GM18517 (cell line): ENCODE results near the gene ST6GALNAC5.
A peak's percentile ranks its signal among the peaks of the same experiment; 100 is the strongest.
"Not testable (repeated sequence)": the region's sequence is repeated elsewhere in the genome, so short reads cannot be mapped to it uniquely, and the experiment has no call there.

Experiments used
- ATAC-seq: cut with Tn5 transposase; IDR thresholded peaks from one replicate; pipeline ENCODE4 v1.9.1; 2021; ENCODE audit warnings: mild to moderate bottlenecking, moderate library complexity; ENCODE audit not compliant: unreplicated experiment

The ST6GALNAC5 gene

DNA sequence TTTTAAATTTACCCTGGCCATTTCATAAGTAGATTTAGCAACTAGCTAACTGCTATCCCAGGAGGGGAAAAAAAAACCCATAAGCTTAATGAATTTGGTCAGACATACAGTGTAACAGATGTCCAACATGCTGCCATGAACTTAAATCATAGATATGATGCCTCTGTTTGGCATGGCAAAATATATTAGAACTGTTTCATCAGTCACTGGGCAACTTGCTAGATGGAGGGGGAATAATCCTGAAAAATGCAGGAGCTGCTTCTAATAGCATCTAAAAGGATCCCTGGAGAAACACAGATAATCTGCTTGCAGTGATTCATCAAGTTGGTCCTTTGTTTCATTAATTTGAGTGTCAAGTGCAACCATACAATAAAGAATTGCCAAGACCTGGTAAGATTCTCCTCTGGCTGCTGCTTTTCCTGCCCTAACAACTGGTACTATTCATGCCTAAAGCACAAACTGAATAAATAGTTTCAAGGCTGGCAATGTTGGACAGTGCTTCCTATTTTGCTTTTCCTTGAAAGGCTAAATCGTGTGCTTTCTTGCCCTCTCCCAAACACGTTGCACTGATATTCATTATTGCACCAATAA lies 1.5 kb upstream of the ST6GALNAC5 start:
- ATAC-seq = no peak

DNA sequence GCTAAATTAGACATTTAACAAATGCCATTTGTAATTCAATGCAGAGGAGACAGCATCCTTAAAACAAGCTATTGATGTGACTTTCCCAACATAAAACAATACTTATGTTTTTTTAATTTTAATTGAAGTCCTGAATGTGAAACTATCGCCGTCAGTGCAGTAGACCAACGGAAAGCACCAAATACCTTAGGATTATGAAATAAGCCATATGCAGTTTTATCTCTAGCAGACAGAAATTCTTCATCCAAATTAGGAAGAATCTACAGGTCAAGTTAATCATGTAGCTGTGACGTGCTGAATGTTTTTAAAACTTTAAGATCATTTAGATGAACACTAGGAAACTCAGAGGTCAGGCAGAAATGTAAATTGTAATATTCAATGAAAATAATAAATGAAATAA lies 714 bp upstream of the ST6GALNAC5 start:
- no peak for ATAC-seq

DNA sequence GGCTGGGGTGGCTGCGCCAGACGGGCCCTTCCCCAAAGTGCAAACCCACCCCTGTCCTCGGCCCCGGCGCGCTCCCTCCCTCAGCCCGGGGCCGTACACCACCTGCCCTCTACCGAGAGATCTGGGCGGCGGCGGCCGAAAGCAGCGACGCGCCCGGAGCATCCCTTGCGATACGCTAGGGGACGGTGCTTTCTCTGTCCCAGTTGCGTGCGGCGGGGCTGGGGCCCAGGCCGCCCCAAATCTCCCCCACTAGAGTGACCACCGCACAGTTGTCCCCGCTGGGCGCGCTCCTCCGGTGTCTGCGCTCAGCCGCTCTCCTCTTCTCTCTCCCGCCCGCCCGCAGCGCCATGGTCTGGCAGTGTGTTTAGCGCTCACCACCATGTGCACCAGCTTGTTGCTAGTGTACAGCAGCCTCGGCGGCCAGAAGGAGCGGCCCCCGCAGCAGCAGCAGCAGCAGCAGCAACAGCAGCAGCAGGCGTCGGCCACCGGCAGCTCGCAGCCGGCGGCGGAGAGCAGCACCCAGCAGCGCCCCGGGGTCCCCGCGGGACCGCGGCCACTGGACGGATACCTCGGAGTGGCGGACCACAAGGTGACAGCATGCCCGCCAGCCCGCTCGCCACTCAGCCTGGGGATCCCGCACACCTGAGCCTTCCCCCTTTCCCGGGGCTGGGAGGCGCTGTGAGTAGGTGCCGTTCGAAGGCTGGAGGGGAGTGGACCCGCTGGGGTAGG lies 1.0 kb downstream of the ST6GALNAC5 start:
- ATAC-seq = no peak

DNA sequence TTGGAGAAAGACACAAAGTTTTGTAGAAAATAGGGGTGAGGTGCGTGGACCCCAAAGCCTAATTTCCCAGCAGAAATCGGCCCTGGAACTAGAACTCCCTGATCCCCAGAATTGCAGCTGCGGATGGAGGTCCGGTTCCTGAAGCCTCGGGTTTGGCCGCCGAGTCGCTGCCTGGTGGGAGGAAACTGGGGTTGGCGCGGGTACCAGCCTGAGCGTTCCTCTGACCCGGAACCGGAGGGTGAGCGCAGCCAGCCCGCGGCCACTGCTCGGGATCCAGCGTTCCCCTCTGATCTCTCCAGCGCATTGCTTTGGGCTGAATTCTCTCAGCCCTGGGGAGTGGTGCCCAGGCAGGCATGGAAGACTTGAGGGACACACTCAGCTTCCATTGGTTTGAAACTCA lies 1.6 kb downstream of the ST6GALNAC5 start:
- ATAC-seq = no peak

DNA sequence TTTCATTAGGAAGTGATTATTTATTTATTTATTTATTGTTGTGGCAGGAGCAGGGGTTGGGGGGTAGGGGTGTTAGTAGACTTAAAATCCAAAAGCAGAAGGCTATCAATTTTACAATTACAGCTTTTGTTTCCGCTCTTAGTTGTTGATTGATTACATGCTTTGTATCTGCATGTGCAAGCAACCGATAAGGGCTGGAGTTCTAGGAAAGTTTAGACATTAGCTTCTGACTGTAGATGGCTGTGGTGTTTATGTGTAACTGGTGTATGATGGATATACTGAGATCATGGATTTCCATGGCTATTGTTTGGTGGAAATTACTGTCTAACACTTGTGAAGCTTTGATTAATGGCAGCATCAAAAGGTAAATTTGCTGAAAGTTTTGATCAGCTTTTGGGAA lies 2.8 kb downstream of the ST6GALNAC5 start:
- ATAC-seq = no peak

DNA sequence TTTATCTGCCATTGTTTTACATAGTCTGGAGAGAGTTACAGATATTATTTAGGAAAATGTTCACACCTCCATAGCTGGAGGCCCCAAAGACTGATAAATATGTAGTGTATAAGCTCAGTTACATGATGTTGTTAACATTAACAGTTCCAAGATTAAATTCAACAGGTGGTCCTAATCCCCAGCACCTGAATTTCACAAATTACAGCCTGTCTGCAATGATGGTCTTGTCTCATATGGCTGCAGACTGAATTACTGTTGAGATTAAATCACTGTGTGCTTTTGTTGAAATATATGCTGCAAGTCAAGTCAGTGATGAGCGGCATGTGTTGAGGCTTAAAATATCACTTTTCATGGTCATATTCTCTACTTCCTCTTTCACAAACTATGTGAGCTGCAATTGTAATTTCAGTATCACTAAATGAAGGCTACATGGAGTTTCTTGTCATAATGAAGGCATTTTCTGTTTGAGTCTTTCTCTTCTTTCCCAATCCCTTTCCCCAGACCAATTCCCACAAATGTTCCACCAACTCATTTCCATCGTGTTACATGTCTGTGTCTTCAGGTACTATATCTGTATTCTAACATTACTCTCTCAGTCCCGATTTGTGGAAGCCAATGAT lies 4.2 kb downstream of the ST6GALNAC5 start:
- peak; percentile 99 for ATAC-seq

DNA sequence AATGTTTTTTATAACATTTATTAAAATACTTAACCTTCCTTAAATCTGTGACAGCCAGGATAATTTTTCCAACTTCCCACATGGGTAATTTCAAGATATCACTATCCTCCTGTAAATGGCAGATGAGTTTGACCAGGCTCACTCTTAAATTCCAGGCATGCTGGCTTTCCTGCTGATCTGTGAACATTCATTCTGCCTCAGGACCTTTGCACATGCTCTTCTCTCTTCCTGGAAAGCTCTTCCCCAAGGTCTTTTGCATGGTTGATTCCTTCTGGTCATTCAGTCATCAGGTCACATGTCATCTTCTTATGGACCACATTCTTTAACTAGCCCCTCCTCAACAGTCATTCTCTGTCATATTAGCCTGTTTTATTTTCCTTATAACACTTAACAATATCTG lies 5.7 kb downstream of the ST6GALNAC5 start:
- ATAC-seq = no peak

DNA sequence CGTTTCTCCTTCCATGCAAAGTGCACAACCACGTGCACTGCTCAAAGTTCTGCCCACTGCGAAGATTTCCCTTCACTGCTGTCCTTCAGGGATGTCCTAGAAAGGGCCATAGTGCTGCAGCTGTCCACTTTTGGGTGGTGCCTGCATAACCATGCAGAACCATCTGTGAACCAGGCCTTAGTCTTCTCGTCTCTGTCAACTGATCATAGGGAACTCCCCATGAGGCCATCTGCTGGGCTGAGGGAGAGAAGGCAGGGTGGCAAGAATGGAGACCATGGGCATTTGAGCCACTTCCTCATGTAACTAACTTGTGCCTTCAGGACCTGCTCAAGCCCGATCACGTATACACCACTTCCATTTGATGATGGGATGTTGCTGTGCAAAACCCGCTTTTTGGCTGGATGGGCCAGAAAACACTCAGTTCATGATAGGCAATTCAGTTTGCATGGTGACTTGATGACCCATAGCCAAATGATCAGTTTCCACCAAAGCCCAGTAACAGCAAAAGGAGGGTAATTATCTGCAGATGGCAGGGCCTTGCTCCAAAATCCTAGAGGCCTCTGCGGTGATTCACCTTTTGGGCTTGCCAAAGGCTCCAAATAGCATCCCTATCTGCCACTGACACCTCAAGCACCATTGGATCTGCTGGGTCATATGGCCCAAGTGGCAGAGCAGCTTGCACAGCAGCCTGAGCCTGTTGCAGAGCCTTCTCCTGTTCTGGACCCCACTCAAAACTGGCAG lies 9.5 kb downstream of the ST6GALNAC5 start:
- no peak for ATAC-seq

DNA sequence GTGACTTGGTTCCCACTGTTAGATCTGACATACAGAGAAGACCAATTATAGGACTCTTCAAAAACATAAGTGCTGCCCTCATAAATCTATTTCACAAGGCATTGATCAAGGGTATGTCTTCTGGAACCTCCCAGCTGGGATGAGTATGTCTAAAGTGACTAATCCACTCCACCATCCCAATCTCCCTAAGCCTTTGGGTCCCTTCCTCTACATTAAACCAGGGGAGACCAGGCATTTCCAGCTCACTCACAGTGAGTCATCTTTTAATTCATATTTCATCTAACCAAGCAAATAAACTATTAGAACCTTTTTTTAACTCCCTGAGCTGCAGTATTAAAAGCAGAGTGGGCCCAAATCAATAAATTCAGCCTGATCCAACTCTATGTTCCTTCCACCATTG lies 11.7 kb downstream of the ST6GALNAC5 start:
- ATAC-seq = not testable (repeated sequence)

DNA sequence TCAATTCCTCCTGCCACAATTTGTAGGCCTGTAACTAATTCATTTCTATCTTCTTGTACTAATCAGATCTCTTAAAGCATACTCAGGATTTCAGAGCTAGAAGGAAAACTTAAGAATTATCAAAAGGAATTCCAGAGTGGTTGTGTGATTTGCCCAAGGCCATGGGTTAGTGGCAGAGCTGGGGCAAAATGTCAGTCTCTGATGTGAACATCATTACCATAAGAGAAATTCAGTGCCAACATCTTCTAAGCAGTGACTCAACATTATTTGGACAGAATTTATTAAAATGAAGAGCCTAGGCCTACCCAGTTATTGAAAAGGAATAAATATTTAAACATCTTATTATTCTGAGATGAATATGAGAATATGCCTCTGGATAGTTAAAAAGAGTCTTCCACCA lies 14.5 kb downstream of the ST6GALNAC5 start:
- no peak for ATAC-seq

DNA sequence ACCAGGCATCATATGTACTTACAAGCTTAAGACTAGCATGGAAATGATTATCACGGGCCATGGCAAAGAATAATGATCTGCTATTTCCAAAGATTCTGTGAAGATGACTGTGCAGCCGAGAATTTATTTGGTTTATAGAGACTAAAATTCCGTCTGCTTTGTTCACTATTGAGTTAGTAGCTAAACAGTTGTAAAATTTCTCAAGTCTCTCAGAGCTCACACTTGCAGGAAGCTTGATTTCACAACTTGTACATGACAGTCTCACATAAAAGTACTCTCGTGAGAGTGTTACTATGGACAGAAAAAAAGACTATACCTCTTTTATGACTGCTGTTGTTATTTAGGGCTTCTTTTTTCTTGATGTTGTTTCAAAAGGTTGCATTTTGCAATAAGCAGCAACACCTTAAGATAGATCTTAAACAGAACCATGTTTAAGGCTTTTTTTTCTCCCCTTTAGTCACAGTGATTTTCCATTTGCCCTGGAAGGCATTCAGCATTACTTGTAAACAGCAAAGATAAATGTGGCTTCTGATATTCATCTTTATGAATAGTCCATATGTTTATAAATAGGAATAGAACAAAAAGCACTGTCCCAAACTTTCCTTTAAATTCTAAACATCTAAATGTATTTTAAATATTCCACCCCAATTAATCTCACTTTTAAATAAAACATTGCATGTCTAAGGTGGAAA lies 24.8 kb downstream of the ST6GALNAC5 start:
- no peak for ATAC-seq

DNA sequence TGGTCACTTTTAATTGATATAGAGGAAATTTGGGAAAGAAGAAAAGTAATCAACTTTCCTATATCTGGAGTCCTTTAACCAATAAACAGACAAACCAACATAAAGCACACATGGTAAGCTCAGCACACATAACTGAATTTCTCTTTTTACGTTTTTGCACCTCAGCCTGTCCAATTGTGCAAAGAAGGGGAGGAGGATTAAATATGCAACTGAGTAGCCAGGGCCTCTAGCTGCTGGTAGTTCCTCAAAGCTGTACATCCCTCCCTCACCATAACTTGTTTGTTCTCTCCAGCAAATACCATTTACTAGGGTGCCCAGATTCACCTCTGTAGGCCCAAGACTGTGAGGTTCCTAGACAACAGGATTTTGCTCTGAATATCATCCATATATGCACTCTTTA lies 25.4 kb downstream of the ST6GALNAC5 start:
- no peak for ATAC-seq

DNA sequence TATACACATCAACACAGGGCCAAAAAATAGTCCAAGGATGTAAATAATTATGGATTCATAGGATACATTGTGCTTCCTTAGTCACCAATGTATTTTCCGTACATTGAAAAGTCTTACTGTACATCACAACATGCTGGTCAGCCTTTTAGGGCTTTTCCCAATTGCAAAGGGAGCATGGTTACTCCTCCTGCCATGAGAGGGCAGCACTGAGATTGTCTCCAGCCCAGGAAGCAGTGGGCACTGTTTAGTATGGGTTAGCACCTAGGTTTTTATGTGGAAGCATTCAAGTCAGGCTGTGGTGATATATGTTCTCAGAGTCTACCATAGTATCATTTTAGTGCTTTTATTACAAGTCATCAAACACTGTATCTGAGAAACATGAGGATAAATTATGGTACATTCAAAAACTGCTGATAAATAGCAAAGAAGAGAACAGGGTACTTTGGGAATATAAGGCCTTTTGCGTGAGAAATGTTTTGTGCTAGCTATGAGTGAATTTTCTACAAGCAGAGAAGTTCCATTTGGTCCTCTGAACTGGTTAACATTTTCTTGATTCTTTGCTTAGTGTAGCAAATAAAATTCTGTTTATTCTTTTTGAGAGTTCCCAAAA lies 34.0 kb downstream of the ST6GALNAC5 start:
- peak; percentile 95 for ATAC-seq

DNA sequence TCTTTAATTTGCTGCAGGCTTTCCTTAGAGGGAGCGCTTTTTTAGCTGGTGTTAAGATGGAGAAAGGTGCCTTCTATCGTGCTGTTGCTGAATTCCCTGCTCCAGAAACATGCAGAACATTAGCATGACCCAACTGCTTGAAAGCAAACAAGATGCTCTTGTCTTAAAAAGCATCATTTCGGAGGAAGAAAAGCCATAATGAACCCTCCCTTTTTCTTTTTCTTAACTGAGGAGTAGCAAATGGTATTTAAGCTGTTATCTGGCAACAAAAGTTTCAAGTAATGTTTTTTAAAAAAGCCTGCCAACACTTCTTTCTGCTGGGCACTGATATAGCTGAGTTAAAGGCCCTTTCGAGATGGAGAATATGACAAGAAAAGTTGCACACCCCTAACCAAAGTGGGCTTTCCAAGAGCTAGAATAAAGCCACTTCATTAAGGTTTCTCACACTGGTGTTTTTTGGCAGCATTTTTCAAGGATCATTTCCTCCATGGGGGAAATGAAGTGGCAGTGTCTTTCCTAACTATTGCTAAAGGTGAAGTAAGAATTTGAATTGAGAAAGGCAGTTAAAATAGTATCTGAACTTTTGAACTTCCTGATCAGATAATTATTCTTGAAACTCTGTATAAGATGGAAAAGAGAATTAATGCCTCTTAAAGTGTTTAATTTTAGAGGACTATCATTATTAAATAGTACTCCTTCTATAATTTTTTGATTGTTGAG lies 38.8 kb downstream of the ST6GALNAC5 start:
- no peak for ATAC-seq

DNA sequence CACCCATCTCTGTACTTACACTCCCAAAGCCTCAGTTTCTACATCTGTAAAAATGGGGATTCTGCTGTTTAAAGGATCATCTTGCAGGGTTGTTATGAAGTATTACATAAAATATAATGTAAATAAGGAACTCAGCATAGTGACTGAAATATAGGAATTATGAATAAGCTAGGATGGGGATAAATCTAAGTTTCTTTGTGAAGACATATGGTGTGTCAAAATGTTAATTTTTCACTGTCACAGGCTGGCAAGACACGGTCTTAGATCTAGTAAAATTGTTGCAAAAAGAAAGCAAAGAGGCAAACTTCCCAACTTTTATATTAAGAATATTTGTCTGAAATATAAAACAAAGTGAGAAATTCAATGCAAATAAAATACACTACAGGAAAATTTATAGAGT lies 42.0 kb downstream of the ST6GALNAC5 start:
- no peak for ATAC-seq

DNA sequence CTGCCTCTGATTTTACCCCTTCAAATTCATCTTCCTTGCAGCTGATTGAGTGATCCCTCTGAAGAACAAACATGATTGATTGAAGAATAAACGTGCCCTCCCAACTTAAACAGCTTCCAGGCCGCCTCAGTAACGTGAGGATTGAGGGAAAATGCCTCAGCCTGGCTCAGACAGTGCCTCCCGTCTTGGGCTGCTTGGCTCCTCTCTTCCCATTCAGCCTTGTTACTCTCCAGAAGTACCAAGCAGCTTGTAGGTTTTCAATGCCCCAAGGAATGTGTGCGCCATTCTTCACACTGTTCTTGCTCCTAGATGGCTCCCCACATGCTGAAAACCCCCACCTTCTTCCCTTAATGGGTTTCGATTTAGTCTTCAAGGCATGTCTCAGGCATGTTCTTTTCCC lies 51.8 kb downstream of the ST6GALNAC5 start:
- no peak for ATAC-seq

DNA sequence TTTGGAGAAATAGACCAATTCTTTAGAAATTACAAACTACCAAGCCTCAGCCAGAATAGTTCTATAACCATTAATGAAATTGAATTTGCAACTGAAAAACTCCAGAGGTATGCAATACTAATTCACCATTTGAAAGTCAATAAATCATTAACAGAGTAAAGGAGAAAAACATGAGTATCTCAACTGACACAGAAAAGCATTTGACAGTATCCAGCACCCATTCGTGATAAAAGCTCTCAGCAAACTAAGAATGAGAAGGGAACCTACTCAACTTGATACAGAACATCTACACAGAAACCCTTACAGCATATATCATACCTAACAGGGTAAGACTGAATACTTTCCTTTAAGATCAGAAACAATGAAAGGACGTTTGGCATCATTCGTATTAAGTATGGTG lies 54.3 kb downstream of the ST6GALNAC5 start:
- ATAC-seq = no peak

DNA sequence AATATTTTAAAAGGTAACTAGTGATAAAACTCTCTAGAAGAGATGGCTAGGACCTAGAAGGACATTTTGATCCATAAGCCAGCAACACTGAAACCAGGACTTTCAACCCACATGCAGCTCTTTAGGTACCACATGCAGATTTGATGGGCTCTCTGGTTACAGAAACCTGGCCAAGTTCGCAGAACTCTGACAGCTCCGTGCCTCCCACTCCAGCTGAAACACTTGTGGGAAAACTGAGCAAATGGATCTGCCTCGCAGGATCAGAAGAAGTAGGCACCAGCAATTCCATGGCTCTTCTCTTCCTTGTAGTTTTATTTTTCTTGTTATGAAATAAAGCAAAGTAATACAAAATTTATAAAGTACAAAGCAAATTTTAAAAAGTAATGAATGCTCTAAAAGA lies 58.5 kb downstream of the ST6GALNAC5 start:
- ATAC-seq = no peak

DNA sequence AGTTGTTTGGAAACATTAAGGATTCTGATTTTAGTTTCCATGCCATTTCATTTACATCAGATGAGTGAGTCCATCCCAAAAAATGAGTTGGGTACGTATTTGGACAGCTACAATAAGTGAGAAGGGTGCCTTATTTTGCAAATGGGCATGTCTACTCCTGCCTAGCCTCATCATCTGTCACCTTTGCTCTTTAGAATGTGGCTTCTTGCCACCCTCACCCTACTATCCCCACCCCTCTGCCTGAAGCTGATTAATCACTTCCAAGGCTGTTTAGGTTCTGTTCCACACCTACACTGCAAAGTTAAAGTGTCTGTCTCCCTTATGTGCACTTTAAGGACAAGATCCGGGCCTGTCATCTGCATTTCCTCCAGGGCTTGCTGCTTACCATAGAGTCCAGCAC lies 61.2 kb downstream of the ST6GALNAC5 start:
- ATAC-seq = no peak

DNA sequence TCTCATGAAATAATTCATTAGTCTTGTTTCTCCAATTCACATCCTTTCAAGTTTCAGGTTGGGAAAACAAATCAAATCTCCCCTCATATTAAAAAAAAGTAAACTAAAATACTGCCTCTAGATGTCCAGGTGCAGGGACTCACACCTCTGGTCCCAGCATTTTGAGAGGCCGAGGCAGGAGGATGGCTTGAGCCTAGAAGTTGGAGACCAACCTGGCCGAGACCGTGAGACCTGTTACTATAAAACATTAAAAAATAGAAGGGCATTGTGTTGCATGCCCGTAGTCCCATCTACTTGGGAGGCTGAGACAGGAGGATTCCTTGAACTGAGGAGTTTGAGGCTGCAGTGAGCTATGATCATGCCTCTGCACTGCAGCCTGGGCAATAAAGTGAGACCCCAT lies 61.9 kb downstream of the ST6GALNAC5 start:
- no peak for ATAC-seq
